ENCODE results near the gene TDRD9.
A peak's percentile ranks its signal among the peaks of the same experiment; 100 is the strongest.

The TDRD9 gene

DNA sequence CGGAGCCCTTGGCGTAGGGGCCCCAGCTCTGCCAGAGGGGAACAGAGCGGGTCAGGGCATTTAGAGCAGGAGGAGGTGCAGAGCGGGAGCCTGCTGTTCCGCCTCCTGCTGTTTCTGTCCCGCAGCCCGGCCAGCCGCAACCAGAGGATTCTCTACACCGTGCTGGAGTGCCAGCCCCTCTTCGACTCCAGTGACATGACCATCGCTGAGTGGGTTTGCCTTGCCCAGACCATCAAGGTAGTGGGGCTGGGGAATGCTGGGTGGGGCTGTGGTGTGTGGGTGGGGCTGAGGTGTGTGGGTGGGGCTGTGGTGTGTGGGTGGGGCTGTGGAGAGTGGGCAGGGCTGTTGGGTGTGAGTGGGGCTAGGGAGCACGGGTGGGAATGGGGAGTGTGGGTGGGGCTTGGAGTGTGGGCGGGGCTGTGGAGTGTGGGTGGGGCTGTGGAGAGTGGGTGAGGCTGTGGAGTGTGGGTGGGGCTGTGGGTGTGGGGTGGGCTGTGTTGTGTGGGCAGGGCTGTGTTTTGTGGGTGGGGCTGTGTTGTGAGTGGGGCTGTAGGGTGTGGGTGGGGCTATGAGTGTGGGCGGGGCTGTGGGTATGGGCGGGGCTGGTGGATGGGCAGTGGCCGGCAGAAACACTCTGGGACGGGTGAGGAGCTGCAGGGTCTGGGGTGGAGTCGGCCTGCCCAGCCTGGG, 165.3 kb downstream of the TDRD9 start:
- peak; percentile 19 for DNase-seq (ENCODE audit: low spot score)

DNA sequence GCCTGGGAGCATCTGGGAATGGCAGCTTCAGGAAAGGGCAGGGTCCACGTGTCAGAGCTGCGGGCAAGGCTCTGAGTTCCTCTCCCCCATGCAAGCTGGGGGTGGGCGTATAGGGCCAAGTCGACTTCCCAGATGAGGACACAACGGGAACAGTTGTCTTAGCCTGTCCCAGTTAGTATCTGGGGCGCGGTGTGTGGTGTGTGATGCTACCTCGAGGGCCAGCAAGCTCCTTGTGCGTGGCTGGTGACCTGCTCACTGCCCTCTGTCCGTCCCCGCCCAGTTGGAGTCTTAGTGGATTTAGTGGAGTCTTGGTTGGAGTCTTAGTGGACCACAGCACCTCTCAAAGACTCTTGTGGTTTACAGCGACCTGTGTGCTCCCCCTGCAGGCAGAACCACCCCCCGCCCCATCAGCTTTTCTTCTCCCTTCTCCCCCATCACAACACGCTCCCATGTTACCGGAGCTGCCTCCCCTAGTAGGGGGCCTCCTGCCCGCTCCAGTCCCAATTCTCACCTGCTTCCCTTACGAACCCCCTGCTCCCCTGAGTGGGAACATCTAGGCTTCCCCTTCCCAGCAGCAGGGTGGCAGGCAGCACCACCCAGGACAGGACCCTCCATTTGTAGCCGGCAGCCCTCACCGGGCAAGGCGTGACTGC, 165.9 kb downstream of the TDRD9 start:
- no peak for DNase-seq (ENCODE audit: low spot score)

DNA sequence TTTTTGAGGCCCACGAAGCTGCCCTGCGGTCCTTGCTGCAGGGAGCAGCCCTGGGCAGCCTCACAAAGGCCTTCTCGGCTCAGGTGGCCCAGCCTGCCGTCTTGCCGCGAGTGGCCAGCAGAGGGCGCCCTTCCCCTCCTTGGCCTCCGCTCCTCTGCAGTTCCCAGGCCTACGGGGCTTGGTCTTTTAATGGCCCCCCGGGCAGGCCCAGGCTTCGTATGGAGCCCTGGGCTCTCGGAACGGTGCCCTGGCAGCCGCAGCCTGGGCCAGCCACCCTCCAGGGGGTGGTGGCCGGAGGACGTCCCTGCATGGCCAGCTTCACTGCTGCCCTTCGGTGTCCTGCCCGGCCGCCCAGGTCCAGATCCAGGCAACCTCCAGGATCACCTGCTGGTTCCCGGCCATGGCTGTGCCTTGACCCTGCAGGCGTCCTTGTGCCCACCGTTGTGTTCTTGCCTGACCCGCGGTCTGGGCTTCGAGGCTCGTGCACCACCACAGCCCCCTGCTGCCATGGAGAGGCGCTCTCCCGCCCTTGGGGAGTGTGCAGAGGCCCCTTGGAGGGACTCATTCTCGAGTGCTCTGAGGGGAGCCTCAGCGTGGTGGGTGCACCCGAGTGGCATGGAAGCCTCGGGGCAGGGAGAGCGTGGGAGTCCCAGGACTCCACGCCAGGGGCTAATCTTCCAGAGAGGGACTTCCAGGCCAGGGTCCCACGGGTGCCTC, 166.6 kb downstream of the TDRD9 start:
- DNase-seq (ENCODE audit: low spot score) = peak; percentile 64

DNA sequence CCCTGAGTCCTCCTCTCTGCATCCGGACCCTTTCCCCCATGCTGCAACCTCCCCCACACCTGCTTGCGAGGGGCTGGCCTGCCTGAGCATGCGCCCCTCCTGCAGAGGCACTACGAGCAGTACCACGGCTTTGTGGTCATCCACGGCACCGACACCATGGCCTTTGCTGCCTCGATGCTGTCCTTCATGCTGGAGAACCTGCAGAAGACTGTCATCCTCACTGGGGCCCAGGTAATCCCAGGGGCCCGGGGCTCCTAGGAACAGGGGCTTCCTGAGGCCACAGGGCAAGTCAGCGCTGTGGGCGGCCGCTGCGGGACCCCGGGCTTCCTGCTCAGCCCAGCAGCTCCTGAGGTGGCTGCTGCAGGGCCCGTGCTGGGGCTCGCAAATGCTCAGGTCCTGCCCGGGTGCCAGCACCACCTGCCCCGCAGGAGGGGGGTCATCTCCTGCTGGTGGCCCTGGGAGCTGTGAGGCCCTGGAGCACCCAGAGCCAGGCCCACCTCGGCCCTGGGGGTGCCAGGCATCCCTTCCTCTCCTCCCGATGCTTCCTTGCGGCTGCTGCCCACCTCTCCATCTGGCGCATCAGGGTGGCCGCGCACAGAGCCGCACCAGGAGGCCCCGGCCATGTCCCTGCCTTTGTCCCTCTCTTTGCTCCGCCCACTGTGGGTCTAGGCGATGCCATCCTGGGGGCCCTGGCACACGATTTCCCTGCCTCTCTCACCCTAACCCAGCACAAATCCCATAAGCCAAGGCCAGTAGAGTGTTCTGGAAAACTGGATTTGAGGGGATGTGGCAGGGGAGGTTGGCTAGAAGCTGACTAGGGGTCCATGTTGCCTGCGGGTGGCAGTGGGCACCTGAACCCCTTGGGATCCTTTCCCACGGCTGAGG, 167.4 kb downstream of the TDRD9 start:
- no peak for DNase-seq (ENCODE audit: low spot score)

DNA sequence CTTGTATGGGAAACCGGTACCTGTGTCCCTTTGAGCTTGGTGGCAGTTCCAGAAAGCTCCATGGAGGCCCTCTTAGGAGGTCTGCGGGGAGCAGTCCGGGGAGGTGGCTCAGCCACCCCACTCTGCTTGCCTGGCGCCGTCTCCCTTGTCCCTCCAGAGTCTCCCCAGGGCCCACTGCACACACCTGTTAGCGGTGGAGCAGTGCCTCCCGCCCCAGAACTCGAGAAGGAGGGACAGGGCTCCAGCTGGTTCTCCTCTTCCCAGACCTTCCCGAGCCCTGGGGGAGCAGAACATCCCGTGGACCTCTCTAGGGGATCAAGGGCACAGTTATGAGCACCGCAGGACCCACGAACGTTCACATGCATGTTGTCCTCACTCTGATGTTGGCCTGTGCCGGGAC, 168.1 kb downstream of the TDRD9 start:
- DNase-seq (ENCODE audit: low spot score) = no peak

DNA sequence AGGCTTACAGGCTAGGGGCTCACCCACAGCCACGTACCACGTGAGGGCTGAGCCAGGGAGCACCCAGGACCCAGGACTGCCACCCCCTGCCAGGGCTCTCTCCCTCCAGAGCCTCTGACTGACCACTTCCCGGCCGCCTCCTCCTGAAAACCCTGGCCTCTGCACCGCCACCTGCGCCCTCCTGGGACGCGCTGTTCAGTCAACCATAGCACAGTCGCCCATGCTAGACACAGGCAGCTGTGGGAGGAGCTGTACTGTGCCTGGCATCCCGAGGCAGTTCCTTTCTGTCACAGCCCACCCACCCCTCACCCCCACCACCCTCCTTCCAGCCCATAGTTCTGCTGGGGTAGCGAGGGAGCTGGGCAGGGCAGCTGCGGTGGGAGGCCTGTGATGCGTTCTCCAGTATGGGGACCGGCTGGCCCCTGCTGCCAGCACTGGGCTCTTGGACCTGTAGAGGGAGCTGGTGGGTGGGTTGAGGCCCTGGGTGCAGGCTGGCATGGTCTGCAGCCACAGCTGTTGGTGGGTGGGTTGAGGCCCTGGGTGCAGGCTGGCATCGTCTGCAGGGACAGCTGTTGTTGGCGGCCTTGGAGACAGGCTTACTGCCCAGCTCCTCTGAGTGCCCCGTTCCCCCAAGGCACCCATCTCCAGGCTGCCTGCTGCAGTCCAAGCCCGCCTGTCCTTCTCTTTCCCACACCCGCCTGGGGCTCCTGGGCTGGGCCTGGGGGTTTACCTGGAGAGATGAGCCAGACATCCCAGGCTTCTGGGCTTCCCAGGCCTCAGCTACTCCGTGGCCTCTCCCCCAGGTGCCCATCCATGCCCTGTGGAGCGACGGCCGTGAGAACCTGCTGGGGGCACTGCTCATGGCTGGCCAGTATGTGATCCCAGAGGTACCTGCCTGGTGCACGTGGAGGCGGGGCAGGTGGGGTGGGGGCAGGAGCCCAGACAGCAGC, 168.8 kb downstream of the TDRD9 start:
- DNase-seq (ENCODE audit: low spot score) = no peak

DNA sequence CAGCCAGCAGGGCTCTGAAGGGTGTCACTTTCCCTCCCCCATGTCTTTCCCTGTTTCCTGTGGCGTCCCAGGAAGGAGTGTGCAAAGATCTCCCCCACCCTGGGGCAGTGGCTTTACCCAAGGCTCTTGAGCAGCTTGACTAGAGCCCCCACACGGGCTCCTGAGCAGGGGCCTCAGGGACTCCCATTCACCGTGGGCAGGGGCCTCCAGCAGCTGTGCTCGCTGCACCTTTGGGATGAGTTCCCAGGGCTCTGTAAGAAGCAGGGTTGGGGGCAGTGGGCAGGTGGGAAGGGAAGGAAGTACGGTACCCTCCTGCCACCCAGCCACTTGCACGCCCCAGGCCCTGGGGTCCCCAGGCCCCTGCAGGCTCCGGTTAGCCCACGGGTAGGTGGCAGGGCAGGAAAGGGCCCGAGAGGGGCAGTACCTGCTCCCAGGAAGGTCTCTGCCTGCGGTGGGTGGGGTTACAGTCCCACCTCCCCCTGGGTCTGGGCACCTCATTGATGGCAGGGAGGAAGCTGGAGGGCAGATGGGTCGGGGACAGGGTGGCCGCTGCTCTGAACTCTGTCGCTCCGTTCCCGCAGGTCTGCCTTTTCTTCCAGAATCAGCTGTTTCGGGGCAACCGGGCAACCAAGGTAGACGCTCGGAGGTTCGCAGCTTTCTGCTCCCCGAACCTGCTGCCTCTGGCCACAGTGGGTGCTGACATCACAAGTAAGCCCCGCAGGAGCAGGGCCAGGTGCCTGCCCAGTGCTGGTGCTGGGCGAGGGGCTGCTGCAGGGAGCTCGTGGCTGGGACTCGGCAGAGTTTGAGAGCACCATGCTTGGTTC, 170.2 kb downstream of the TDRD9 start:
- DNase-seq (ENCODE audit: low spot score) = no peak

DNA sequence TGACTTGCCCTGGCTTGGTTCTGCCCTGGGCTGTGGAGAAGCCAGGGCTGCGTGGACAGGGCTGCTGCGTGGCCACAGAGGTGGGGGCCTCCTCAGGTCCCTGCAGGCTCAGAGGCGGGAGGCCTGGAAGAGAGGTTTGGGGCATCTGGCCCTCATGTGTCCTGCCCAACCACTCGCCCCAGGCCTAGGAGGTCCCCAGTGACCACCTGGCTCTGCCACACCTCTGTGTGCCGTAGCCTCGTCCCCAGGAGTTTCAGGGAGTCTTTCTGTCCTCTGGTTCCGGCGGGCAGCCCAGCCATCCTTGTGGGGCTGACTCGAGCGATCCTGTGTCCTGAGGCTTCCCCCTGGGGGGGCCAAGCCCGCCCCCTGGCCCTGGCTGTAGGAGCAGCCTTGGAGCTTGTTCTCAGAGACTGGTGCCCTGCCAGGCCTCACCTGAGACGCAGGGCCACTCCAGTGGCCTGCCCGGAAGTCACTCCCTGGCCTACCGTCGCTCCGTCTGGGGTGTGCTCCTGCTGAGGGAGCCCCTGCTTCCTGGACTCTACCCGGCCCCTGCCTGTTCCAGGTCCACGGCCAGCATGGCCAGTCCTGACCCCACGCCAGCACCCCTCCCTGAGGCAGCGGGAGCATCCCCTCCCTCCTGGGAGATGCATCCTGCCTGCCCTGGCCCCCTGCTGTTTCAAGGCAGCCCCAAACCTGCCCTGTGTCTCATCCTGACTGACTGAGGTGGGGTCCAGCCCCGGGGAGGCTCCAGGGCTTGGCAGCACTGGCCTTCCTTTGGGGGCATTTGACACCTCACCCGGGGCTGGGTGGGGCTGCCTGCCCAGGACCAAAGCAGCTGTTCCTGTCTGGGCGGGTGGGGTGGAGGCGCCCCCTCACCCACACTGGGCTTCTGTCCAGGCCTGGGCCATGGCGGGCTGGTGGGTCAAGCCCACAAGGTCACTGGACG, 171.1 kb downstream of the TDRD9 start:
- no peak for DNase-seq (ENCODE audit: low spot score)

DNA sequence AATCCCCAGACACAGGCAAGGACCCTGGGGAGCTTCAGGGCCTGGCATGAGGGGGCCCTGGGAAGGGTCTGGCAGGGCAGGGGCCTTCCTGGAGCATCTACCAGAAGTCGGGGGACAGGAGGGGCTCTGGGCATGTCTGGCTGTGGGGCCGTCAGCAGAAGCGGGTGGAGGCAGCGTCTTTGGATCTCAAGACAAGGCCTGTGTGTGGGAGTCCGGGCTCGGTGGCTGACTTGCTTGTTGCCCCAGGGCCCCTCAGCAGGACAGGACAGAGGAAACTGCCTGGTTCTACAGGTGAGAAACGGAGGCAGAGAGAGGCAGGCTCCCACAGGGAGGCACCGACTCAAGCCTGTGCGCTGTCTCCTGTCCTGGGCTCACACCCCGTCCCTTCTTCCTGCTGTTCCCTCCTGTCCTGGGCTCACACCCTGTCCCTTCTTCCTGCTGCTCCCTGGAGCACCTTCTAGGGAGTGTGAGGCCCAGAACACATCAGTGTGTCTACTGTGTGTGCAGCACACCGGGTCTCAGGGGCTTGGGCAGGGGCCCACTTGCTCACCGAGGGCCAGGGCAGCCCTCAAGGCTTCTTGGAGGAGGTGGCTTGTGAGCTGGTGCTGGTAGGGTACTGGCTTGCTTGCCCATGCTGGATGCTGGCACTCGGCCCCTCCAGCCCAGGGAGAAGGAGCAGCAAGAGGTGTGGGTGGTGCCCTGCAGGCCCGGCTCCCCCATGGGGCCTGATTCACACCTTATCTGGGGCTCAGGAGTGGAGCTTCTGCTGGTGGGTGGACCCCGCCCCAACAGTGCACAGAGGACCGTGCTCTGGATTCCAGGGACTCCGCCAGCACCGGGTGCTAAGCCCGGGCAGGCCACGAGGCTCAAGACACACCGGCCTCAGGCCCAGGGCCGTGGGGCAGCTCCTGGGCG, 172.2 kb downstream of the TDRD9 start:
- DNase-seq (ENCODE audit: low spot score) = no peak

DNA sequence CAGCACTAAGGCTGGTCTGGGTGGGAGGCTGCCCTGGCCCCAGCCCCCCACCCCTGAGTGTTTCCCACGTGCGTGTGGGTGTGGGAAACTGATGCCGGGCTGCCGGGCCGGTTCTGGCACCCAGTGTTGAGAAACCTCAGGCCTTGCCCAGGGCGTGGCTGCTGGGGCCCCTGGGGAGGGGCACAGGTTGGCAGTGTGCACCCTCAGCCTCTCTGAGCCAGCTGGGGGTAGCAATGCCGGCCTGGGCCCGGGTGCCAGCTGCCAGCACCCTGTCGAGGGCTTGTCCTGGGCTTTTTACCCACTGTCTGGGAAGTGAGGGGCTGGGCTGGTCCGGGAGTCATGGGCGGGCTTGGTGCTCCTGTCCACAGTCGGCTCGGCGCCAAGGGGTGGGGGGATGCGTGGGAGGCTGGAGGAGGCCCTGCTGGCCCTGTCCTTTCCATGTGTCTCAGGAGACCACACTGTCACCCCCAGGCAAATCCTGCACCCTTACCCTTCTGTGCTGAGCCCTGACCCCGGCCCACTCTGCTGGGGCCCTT, 172.9 kb downstream of the TDRD9 start:
- no peak for DNase-seq (ENCODE audit: low spot score)

DNA sequence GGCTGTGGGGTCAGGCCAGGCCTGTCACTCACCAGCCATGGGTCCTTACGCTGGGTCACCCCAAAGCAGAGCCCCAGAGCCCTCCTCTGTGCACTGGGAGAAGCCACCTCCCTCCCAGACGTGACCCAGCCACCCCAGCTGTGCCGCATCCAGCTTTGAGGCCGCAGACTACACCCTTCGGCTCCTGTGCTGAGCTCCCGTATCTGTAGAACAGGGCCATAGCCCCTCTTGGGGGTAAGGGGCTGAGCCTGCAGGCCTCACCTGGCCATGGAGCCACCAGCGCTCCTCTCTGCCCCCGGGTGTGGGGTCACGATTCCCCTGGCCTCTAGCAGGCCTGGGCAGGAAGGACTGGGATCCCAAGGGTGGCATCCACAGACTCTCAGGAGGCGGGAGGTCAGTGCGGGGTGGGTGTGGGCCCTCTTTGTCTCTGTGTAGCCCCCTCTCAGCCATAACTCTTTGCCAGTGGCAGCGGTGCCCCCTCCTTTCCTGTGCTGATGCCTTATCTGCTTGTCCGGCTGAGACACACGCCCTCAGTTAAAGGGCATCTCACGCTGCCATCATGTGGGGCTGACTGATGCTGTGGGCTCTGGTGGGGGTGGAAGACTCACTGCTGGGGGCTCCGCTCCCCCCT, 173.5 kb downstream of the TDRD9 start:
- no peak for DNase-seq (ENCODE audit: low spot score)

Data from hematopoietic multipotent progenitor cell treated with erythropoietin and hydrocortisone succinate and interleukin-3 and kit ligand, for 15 days (in vitro differentiated cells).